Stimulated activated CD4-positive, alpha-beta T cell treated with anti-CD3 and anti-CD28 coated beads, Interleukin-1b, Interleukin-23, amount 100 ng/mL, for 4 hours (primary cell): ENCODE data around the gene CD163L1.

Experiments used
- DNase-seq, 2 donors: peaks; one replicate each; pipeline ENCODE4 v3.0.0-alpha.2; 2020; ENCODE audit warnings: low read depth in 2 of 2

The CD163L1 gene

DNA sequence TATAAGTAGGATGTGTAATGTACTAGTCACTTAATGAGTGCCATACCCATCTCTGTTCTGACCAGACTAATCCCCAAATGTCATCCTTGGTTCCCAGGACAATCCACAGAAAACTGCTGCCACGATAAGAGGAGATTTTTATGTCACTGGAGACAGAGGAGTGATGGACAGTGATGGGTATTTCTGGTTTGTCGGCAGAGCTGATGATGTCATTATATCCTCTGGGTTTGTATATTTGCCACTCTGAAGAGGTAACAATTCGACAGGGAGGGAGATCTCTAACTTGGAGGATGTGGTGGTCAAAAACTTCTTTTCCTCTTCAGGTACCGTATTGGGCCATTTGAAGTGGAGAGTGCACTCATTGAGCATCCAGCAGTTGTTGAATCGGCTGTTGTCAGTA, 119.8 kb downstream of the CD163L1 start:
- DNase-seq, result no peak

DNA sequence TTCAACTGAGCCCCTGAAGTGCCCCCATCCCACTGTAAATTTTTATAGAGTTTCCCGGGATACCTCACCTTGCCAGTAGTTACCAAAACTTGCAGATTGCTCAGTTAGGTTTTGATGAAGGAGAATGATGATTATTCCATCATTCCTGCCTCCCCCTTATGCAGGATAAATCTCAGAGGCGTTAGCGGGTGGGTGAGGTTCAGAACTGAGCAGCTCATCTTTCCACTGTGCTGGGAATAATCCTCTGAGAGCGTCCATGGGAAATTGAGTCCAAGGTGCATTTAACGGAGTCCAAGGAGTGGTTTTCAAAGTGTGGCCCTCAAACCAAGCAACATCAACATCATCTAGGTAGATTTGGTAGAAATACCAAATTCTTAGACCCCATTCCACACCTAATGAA, 121.4 kb downstream of the CD163L1 start:
- no peak for DNase-seq

DNA sequence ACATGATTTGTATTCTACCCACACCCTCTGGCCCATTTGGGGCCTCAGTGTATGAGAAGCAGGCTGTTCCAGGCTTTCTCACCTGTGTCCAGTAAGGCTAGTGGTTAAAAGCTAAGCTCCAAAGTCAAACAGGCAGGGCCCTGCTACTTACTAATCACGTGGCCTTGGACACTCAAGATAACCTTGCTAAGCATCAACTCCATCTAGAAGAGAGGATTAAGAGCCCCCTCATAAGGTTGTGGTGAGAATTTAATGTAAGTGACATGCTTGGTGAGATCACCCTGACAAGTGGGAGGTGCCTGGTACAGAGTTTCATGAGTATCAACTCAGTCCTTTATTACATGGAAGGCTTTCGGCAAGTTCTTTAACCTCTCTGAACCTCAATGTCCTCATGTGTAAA, 122.3 kb downstream of the CD163L1 start:
- no peak for DNase-seq

DNA sequence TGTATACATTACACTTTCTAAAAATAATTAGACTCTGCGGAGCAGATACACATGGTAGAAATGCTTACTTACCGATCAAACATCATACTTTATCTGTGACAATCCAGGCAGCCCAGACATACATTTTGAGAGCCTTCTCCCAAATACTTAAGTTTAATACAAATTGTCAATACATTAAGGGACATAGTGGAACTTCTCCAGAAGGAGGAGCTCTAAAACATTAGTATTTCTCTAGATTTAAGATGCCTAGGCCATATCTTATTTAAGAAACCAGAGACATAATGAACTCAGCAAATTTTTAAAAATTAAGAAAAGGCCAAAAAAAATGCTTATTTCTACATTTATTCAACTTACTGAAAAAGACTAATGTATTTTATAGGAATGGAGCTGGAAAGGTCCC, 124.0 kb downstream of the CD163L1 start:
- DNase-seq, result no peak

DNA sequence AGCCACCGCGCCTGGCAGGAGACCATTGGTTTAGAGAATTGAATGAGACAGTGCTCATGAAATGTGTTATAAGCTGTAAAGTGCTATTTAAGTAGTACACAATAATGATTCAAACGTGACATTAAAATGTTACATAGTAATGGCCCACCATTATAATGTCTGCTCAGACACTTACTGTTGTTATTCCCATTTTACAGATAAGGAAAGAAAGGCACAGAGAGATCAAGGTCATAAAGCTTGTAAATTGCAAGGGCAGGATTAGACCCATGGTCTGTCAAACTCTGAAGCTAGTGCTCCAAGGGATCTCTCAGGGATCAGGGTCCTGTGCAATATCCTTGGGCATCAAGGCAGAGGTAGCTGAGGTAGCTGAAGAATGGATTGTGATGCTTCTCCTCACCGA, 133.9 kb downstream of the CD163L1 start:
- no peak for DNase-seq
